Peyer's patch (tissue), 4 donors: ENCODE measurements around the gene NRM.
"Not testable (repeated sequence)": the region's sequence is repeated elsewhere in the genome, so short reads cannot be mapped to it uniquely, and the experiment has no call there.

Source experiments
- POLR2A ChIP-seq, 2 donors: fragments of 450-650 bp; IDR thresholded peaks; one replicate each; pipeline ENCODE4 v1.5.1; 2017; ENCODE audit warnings: antibody characterized with exemption in 2 of 2, mild to moderate bottlenecking in 2 of 2, moderate library complexity in 2 of 2
- TF ChIP-seq, protein P1 (sequence below), 6 experiments: fragments of 450-650 bp in 4 of 6; fragments of 200-600 bp in 2 of 6; sonication (generic) in 1 of 6; IDR thresholded peaks; one replicate each; pipeline ENCODE4 v1.5.1; 2017 to 2019; ENCODE audit warnings: antibody characterized with exemption in 6 of 6, mild to moderate bottlenecking in 3 of 6, moderate library complexity in 1 of 6

DNA sequence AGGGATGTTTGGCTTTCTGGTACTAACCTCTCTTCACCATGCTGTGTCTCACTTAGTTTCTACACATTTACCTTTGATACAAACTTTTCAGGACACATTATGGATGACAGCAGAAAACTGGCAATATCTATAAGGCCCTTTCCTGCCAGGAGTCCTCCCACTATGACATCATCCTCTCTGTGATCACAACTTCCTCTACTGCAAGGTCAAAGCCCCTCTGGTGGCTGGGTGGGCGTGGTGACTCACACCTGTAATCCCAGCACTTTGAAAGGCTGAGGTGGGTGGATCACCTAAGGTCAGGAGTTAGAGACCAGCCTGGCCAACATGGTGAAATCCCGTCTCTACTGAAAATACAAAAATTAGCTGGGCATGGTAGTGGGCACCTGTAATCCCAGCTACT, 24.5 kb downstream of the NRM start:
- TF ChIP-seq, protein P1, sequence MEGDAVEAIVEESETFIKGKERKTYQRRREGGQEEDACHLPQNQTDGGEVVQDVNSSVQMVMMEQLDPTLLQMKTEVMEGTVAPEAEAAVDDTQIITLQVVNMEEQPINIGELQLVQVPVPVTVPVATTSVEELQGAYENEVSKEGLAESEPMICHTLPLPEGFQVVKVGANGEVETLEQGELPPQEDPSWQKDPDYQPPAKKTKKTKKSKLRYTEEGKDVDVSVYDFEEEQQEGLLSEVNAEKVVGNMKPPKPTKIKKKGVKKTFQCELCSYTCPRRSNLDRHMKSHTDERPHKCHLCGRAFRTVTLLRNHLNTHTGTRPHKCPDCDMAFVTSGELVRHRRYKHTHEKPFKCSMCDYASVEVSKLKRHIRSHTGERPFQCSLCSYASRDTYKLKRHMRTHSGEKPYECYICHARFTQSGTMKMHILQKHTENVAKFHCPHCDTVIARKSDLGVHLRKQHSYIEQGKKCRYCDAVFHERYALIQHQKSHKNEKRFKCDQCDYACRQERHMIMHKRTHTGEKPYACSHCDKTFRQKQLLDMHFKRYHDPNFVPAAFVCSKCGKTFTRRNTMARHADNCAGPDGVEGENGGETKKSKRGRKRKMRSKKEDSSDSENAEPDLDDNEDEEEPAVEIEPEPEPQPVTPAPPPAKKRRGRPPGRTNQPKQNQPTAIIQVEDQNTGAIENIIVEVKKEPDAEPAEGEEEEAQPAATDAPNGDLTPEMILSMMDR (IDR thresholded peaks at IDR 0.05): not testable (repeated sequence)
- not testable (repeated sequence) for TF ChIP-seq POLR2A (IDR thresholded peaks at IDR 0.05)
